Caco-2 (cell line): ENCODE data around the gene TRIO. TPM values are rescaled to one million over a fixed set of nuclear protein-coding genes. Genes with fewer than 3 reads are reported as not detected.

Experiments
- BruUV-seq: library from RNA; stranded (reverse); fragments of 400-500 nt; replicated peaks from 2 replicates; lab custom pipeline; 2021; lab: Mats Ljungman, UMichigan
- CTCF ChIA-PET: fragments of 300-600 bp; sonication (Branson Sonifier 250); formaldehyde crosslinking; loops from one replicate; lab custom pipeline; 2022; ENCODE audit warnings: antibody characterized with exemption; lab: Charles Lee
- POLR2A ChIA-PET: fragments of 300-600 bp; sonication (Branson Sonifier 250); formaldehyde crosslinking; loops from one replicate; lab custom pipeline; 2022; ENCODE audit warnings: antibody characterized with exemption; lab: Charles Lee
- DNase-seq, 2 experiments: peaks; one replicate each; pipeline versions ENCODE4 v3.0.0 to v3.0.0-alpha.2; 2020 to 2022
- H3K27me3 ChIP-seq: replicated peaks from 2 replicates; pipeline ENCODE4 v1.6.0; 2011; ENCODE audit warnings: low read length; ENCODE audit not compliant: control insufficient read depth, insufficient read depth
- H3K36me3 ChIP-seq: 2 replicates; pipeline ENCODE4 v1.5.1; 2011; ENCODE audit warnings: low read length; ENCODE audit not compliant: control insufficient read depth, insufficient read depth
- H3K4me1 ChIP-seq: fragments of 250-450 bp; sonication (Bioruptor Pico); 2 replicates; pipeline ENCODE4 v1.5.1; 2020; ENCODE audit warnings: mild to moderate bottlenecking
- H3K4me3 ChIP-seq: 2 replicates; pipeline ENCODE4 v1.5.1; 2011; ENCODE audit warnings: low read depth, mild to moderate bottlenecking, control low read depth, low read length
- H3K9me3 ChIP-seq: fragments of 250-450 bp; sonication (Bioruptor Pico); 2 replicates; pipeline ENCODE4 v1.5.1; 2020; ENCODE audit warnings: mild to moderate bottlenecking, moderate library complexity
- H3K27ac Mint-ChIP-seq: one replicate; pipeline ENCODE4 v1.8.0; 2022; ENCODE audit warnings: mixed read lengths; ENCODE audit not compliant: unreplicated experiment
- H3K27me3 Mint-ChIP-seq: one replicate; pipeline ENCODE4 v1.8.0; 2022; ENCODE audit warnings: mixed read lengths; ENCODE audit not compliant: insufficient read depth, unreplicated experiment
- H3K36me3 Mint-ChIP-seq: one replicate; pipeline ENCODE4 v1.8.0; 2022; ENCODE audit warnings: mild to moderate bottlenecking, mixed read lengths; ENCODE audit not compliant: insufficient read depth, unreplicated experiment
- H3K4me1 Mint-ChIP-seq: one replicate; pipeline ENCODE4 v1.8.0; 2022; ENCODE audit warnings: low read depth, mixed read lengths; ENCODE audit not compliant: unreplicated experiment
- H3K4me3 Mint-ChIP-seq: one replicate; pipeline ENCODE4 v1.8.0; 2022; ENCODE audit warnings: mild to moderate bottlenecking, moderate library complexity, mixed read lengths; ENCODE audit not compliant: unreplicated experiment
- H3K9me3 Mint-ChIP-seq: one replicate; pipeline ENCODE4 v1.8.0; 2022; ENCODE audit warnings: mixed read lengths; ENCODE audit not compliant: unreplicated experiment
- CTCF ChIP-seq, 2 experiments: fragments of 200-600 bp in 1 of 2; IDR thresholded peaks; 1 replicate in 1 of 2; 2 replicates in 1 of 2; pipeline versions ENCODE4 v1.5.1 to v1.8.0; 2011 to 2022; ENCODE audit warnings: antibody characterized with exemption in 1 of 2, control low read depth in 1 of 2, inconsistent platforms in 1 of 2, low read depth in 1 of 2, low read length in 1 of 2, mild to moderate bottlenecking in 1 of 2, moderate library complexity in 1 of 2; ENCODE audit not compliant: insufficient read depth in 1 of 2, severe bottlenecking in 1 of 2, unreplicated experiment in 1 of 2
- intact Hi-C: fragments of 100-400 bp; cut with micrococcal nuclease; formaldehyde crosslinking; loops from one replicate; pipeline ENCODE4 v1.10.0; 2022; ENCODE audit not compliant: unreplicated experiment
- total RNA-seq: library from RNA; stranded (reverse); gene quantifications from 2 replicates; pipeline ENCODE4 v1.2.3, GENCODE V29; 2022

The TRIO gene
- total RNA-seq, 1 experiment from 2014 or later, result 92.0 TPM

- no peak for DNase-seq
- POLR2A ChIA-PET, result no interaction called here
- Mint-ChIP-seq H3K4me1 (peaks cover 13% of the 10 kb centered on the region), H3K4me3 (no peak overlapping the region), H3K27ac (no peak overlapping the region), H3K9me3 (no peaks in the 10 kb centered on the region), H3K36me3 (peaks cover 14% of the 10 kb centered on the region), H3K27me3 (no peaks in the 10 kb centered on the region)
- no peak for TF ChIP-seq CTCF (IDR thresholded peaks at IDR 0.05; ENCODE audit: insufficient read depth in 1 of 2, low read depth in 1 of 2, low read length in 1 of 2, severe bottlenecking in 1 of 2, unreplicated experiment in 1 of 2)
- intact Hi-C loops, result no loop called here
- H3K9me3 ChIP-seq, result no peaks in the 10 kb centered on the region
- no peak overlapping the region for H3K4me3 ChIP-seq
- H3K36me3 ChIP-seq, result no peaks in the 10 kb centered on the region
- CTCF ChIA-PET, result no interaction called here
- H3K4me1 ChIP-seq, result no peaks in the 10 kb centered on the region
- no TSS peak for BruUV-seq
- no peaks in the 10 kb centered on the region for H3K27me3 ChIP-seq
Observed at GRCh38 chr5:14197056-14197455, 53.9 kb downstream of the TRIO start.

- no peak overlapping the region for H3K4me3 Mint-ChIP-seq
- CTCF ChIA-PET, result no interaction called here
- peaks cover 21% of the 10 kb centered on the region for H3K36me3 Mint-ChIP-seq
- peak overlapping the region; percentile 27 for H3K27ac Mint-ChIP-seq
- peaks cover 20% of the 10 kb centered on the region for H3K4me1 Mint-ChIP-seq
- POLR2A ChIA-PET, result no interaction called here
- intact Hi-C loops, result no loop called here
- H3K27me3 Mint-ChIP-seq, result no peaks in the 10 kb centered on the region
- no peak for TF ChIP-seq CTCF (IDR thresholded peaks at IDR 0.05; ENCODE audit: insufficient read depth in 1 of 2, low read depth in 1 of 2, low read length in 1 of 2, severe bottlenecking in 1 of 2, unreplicated experiment in 1 of 2)
- no peak overlapping the region for H3K4me3 ChIP-seq
- H3K9me3 Mint-ChIP-seq, result no peaks in the 10 kb centered on the region
- no peaks in the 10 kb centered on the region for H3K4me1 ChIP-seq
- no peaks in the 10 kb centered on the region for H3K36me3 ChIP-seq
- no TSS peak for BruUV-seq
- no peak for DNase-seq
- no peaks in the 10 kb centered on the region for H3K27me3 ChIP-seq
- no peaks in the 10 kb centered on the region for H3K9me3 ChIP-seq
Observed at GRCh38 chr5:14199902-14200301, 56.8 kb downstream of the TRIO start.

- no peaks in the 10 kb centered on the region for H3K27me3 ChIP-seq
- Mint-ChIP-seq H3K36me3 (peaks cover 21% of the 10 kb centered on the region), H3K4me3 (no peak overlapping the region), H3K27ac (peak overlapping the region; percentile 27), H3K4me1 (peaks cover 17% of the 10 kb centered on the region), H3K27me3 (no peaks in the 10 kb centered on the region), H3K9me3 (no peaks in the 10 kb centered on the region)
- no peaks in the 10 kb centered on the region for H3K9me3 ChIP-seq
- POLR2A ChIA-PET, result no interaction called here
- intact Hi-C loops, result no loop called here
- TF ChIP-seq CTCF (IDR thresholded peaks at IDR 0.05; ENCODE audit: insufficient read depth in 1 of 2, low read depth in 1 of 2, low read length in 1 of 2, severe bottlenecking in 1 of 2, unreplicated experiment in 1 of 2), result no peak
- CTCF ChIA-PET, result no interaction called here
- DNase-seq, result no peak
- no peaks in the 10 kb centered on the region for H3K36me3 ChIP-seq
- BruUV-seq, result no TSS peak
- no peaks in the 10 kb centered on the region for H3K4me1 ChIP-seq
- no peak overlapping the region for H3K4me3 ChIP-seq
Observed at GRCh38 chr5:14200312-14200990, 57.3 kb downstream of the TRIO start.
